ENCODE results near the gene IGSF9B.
A peak's percentile ranks its signal among the peaks of the same experiment; 100 is the strongest.

IGSF9B gene

DNA sequence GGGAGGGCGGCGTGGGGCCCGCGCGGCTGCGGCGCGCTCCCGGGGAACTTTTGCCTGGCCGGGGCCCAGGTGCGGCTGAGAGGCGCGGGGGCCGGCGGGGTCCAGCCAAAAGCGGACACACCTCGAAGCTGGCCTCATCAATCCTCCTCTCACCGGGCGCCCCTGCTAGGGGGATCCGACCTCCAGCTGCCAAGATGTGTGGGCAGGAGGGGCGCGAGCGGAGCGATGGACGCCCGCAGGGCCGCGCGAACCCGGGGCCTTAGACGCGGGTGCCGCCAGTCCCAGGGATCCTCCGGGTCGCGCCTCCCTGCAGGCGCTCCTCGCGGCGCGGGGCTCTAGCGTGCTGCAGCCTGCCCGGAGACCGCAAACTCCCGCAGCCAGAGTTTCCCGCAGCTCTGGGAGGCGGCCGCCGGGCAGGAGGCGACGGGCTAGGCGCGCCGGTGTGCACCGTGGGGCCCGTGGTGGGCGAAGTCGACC lies 785 bp downstream of the IGSF9B start:
- peak; percentile 67 for DNase-seq

DNA sequence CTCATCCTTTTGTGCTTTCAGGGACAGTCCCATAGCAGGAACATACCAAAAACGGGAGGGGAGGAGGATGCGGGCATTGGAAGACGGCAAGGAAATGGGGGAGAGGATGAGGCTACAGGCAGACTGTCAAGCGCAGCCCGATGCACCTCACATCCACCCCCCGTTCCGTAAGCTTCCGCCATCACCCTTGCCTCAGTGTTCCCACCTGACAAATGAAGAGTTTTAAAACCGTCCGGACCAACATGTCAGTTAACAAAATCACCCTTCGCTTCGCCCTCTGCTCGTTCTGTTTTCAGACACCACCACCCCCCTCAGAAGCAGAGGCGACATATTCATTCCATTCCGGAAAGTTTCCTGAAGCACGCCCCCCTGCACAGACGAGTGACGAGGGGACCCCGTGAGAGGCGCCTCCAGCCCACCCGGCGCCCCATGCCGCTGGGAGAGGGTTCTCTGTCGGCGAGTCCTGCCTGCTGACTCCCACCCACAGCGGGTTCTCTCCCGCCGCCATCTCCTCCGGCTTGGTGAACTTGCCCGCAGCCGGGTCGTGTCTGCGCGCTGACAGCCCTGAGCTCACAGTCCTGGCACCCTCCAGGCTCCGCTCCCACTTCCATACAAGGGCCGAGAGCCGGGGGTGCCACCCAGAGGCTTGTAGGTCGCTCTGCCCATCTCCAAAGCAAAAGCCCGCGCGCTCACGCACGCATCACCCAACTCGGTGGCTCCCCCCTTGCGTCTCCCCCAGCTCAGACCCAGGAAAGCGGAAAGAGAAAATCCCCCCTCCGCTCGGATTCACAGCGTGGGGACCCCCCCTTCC lies 1.5 kb downstream of the IGSF9B start:
- no peak for DNase-seq

DNA sequence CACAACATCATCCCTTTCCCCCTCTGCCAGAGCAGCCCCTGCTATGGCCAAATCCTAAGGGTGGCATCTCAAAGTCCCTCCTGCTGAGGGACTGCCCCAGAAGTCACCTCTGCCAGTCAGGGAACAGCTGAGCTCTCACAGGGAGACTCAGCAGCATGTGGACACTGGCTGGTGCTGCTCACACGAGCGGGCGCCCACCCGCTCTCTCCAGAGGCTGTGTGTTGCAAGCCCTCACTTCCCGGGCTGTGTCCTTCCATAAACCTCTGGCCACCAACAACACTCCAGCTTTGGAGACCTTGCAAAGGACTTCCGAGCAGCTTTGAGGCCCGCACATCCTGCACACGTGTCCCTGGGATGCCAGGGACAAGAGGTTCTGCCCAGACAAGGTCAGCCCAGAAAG lies 2.8 kb downstream of the IGSF9B start:
- no peak for DNase-seq

DNA sequence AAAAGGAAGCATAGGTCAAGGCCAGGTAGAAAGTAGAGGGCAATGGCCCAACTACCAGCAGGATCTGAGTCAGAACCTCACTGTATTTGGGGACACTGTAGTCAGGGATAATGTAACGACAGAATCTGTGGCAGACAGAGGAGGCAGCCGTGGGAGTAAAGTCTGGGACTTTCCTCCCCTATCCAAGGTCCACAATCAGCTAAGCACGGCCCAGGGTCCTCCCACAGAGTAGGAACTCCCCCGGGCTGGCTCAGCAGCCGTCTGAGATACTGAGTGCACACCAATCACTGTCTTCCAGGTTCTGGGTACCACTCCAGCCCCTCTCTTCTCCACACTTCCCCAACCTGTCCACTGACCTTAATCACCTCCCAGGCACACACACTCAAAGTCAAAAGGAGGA lies 3.2 kb downstream of the IGSF9B start:
- no peak for DNase-seq

DNA sequence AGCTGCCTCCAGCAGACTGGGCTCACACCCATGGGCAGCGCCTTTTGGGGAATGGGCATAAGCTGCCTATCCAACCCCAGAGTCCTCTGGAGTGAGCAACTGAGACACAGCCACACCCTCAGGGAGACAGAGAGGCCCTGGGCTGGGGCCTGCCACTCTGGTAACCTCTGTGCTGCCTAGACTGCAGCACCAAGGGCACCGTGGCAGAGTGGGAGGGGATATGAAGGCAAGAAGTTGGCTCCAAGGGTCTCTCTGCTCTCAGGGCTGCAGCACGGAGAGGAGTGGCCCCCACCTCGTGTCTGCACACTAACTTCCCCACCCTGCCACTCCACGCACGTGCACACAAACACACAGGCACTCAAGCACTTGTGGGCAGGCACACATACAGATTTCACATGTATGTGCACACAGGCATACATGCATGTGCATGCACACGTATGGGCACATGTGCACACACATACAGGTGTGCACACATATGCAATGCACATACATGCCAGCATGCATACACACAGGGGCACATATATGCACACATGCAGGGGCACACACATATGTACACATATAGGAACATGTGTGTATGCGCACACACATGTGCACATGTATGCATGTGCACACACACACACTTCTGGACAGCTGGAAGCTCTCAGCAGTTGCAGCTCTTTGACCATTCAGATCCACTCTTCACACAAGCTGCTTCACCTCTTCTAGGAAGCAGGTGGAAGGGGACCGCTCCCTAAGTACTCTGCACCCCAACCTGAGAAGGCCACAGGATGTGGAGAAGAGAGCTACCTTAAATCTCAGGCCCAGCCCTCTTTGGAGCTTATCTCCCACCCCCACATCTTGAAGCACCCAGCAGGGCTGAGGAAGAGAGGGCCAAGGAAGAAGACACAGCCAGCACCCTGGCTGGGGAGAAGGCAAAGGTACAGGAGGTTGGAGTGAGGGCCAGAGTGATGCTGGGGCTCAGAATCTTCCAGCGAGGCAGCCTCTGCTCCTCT lies 4.3 kb downstream of the IGSF9B start:
- no peak for DNase-seq

DNA sequence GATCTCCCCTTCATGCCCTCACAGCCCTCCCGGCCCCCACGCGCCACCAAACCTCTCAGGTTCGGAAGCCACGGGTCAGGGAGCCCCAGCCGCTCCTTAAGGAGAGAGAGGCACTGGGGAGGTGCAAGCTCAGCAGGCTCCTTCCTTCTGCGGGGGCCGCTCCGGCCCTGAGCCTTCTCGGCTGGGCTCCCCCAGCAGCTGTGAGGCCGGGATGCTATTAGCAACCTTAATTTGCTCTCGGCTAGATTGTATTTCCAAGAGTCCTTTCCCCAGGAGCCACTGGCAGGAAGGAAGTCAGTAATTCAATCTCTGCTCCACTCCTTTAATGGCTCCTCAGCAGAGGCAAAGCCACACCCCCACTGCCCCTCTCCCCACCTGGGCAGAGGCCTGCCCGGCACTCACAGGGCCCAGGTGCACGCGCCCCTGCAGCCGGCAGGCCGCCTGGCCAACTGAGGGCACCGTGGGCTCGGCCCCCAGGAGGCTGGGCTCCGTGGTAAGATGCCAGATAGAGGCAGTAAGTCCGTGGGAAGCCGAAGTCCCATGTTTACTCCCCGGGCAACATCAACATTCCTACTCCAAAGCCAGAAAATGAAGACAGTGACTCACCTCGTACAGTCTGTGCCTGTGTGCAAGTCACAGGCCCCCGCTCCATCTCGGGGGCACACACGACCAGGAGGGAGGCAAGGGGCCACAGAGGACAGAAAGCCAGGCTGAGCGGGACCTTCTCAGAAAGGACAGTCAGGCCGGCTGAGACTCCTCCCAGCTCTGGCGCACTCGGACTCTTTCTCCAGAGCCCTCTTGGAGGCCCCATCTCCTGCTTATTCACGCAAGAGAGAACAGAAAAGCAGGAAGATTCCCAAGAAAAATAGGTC lies 5.2 kb downstream of the IGSF9B start:
- DNase-seq, result peak; percentile 75

DNA sequence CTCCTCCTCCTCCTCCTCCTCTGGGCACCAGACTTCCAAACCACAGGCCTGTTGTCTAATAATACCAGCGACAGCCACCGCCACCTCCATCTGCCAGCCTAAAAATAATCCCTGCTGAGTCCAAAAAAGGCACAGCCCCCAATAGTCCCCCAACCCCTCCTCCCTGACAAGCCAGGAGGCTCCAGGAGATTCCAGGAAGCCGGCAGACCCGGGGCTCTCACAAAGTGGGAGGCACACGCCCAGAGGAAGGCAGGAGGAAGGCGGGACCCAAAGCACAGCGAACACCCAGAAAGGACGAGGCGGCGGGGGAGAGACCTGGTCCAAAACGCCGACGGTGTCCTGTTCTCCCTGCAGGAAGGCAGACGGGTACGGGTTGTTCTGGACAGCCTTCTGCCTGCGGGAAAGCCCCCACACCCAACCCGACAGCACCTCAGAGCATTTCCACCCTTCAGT lies 5.9 kb downstream of the IGSF9B start:
- no peak for DNase-seq

DNA sequence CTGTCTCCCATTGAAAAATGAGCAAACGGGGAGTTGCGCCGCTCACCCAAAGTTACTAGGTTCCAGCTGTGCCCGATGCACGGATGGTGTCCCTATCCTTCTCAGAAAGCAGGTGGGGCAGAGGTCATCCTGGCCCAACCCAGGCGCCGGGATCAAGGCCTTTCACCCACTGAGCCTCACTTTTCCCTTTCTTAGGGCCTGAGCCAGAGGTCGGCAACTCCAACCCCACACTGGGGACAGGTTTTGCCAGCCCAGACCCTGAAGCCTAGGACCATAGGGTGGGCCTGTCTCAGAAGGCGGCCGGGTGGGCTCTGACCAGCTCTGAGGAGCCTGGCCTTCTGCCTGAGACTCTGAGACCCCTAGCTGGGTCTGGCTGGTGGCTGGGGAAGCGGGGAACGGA lies 6.3 kb downstream of the IGSF9B start:
- DNase-seq, result no peak

DNA sequence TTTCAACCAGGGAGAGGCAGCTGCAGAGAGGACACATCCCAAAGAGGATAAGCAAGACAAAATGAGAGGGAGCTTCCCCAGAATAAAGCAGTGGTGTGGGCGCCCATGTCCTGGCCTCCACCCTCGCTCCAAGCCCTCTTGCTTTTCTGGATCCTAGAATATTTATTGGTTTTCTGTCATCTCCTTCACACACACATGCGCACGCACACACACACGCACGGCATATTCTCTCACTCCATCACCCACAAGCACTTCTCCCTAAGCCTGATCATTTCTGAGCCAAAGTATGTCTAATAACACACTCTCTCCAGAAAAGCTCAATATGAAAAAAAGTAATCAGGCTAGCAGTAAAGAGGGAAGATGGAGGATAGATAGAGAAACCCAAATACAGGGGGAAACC lies 7.6 kb downstream of the IGSF9B start:
- no peak for DNase-seq

DNA sequence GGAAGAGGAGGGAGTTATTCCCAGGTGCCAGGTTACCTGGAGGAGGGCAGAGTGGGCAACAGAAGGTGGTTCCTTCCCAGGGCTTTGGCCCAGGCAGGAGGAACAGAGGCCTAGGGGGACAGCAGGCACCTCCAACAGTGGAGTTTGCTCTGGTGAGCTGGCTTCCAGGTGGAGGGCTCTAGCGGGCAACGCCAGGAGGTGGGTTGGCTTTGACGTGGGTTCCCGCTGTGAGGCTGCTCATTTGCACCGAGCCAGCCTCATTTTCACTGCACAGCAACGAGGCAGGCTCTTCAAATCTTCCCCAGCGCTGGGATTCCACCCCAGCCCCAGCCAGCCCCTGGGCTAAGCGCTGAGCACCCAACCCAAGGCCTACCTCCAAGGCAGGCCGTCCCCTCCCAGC lies 8.1 kb downstream of the IGSF9B start:
- no peak for DNase-seq

DNA sequence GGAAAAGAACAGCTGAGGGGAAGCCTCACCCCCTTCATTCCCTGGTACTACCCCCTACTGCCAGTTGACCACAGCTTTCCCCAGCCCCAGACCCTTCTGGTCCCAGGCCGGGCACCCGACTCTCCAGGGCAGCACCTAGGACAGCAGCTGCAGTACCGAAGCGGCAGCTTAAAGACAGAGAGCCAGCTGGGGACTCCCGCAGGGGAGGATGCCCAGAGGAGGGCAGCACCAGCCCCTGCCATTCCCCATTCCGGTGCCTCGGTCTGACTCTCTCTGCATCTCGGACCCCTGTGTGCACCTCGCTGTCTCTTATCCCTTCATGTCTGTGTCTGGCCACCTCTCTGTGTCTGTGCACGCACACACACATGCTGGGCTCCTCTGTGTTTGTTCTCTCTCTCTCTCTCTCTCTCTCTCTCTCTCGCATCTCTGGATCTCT lies 9.4 kb downstream of the IGSF9B start:
- peak; percentile 72 for DNase-seq

DNA sequence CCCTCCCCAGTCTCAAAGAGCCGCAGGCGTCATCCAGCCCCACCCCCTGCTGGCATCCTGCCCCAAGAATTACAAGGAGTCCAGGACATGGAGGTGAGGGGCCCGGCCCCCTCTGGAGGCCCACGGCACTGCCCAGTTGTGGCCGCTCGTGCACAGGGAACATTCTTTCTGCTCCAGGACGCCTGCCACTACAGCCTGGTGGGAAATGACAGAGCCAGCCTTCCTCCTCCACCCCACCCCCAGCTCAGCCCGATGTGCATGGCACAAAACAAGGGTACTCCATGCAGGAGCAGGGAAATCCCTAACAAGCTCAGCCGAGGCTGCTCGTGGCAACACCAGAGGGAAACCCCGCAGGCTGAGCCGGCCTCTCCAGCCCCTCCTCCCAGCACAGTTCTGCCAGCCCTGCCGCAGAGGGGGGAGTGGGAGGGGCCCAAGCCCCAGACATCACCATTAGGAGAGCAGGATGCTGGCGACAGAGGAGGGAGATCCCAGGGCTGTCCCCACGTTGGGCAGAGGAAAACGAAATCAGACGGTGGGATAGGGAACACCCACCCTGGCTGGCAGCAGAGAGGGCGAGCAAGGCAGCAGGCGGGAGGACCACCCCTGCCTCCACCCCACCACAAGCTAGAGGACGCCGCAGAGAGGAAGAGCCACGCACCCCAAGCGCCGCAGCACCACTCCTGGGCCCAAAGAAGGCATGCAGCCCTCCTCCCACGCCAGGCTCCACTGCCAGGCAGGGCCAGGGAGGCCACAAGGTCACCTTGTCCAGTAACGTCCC lies 10.0 kb downstream of the IGSF9B start:
- peak; percentile 62 for DNase-seq

DNA sequence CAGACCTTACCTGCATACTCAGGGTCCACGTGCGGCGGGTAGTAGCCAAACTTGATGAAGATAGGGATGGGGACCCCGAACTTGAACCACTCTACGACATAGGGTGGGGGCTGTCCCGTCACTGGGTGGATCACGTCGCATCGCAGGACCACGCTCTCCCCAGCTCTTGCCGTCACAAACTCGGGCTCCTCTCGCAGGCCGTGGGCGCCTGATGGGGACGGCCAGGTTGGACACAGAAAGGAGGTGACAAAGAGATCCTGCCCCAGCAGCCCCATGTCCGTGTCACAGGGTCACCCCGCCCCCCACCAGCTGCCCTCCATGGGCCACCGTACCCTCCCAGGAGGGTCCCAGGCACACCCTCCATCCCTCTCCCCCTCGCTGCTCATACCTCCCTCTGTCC lies 10.7 kb downstream of the IGSF9B start:
- no peak for DNase-seq

DNA sequence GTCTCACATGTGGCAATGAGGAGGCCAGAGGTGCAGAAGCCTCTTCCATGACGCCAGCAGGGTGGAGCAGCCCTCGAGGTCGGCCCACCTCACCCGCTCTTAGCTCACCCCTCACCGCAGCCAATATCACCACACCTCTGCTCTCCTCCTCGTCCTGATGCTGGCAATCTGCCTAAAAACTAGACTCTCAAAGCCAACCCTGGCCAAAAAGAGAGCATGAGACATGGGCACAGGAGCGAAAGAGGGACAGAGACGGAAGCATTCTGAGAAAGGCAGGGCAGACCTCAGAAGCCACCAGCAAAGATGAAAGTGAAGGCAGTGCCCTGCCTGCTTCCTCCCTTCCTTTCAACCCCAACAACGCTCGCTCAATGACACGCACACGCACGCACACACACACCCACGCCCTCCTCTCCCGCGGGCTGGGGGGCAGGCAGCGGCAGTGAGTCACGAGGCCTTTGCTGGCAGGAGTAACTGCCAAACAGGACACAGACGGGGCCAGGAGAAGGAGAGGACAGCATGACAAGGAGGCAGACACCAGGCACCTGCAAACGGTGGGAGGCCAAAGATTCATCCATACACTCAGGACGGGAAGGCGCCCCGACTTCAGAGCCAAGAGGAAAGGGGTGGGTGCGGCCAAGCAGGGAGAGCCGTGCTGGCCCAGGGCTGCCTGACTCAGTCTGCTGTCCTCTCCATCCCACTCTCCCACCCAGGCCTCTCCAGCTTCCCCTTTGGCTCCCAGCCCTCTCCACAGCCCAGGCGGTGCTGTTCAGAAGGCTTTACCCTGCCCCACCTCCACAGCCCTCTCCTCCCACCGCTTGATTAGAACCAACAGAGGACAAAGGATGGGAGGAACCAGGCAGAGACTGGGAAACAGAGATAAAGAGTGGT lies 11.4 kb downstream of the IGSF9B start:
- no peak for DNase-seq

DNA sequence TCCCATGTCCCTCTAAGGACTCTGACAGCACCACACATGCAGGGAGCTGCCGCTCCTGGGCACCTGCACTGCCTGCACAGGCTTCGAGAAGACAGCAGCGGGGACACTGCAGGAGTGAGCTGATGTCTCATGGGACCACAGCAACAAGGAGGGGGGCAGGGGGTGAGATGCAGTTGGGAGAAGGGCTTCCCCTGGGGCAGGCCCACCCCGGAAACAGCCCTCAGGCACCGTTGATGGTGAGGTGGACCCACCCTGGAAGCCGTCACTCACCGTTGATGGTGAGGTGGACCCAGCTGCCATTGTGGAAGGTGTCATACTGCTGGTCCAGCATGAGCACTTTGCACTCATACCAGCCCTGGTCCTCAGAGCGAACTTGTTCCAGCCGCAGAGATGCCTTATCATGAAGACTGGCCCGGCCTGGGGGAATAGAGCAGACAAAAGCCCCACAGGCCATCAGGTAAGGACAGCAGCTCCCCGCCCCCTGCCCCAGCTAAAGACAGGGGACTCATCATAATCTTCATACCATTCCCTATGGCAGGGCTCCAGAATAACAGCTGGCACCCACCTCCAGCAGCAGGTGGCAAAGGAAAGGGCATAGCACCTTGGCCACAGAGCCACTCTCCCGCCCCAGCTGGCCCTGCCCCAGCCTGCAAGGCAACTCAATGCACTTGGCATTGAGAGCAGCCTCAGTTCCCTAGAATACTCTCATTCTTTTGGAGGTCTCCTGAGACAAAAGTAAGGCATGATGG lies 12.6 kb downstream of the IGSF9B start:
- DNase-seq, result no peak

DNA sequence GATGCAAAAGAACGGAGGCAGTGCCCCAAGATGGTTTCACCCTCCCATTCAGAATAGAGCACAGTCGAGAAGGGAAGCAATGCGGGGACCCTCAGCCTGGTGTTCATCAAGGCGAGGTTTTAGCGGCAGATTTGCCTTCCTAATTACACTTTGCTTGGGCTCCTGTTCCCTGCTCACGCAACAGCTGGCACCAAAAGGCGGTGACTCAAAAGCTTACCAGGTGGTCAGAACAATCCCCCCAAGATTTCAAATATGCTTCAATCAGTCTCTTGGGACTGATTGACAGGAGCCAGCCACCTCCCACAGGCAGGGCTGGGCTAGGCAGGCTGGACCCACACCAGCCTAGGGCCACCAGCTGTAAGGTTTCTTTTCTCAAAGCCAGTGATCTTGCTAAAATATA lies 14.2 kb downstream of the IGSF9B start:
- DNase-seq, result no peak

DNA sequence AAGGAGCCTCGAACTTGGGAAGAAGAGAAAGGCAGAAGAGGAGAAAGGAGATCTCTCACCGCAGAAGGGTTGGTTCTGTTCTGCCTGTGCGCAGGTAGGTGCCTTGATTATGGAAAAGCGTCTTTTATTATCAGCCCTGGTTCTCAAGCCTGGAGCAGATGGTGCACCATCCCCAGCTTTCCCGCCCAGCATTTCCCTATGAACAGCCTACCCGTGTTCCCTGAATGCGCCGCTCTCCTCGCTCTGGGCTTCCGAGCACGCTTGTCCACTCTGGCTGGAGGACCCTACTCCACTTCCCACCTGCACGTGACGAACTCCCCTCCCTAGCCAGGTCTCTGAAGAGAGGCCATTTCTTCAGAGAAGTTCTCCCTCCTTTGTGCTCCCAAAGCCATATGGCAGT lies 15.2 kb downstream of the IGSF9B start:
- no peak for DNase-seq

DNA sequence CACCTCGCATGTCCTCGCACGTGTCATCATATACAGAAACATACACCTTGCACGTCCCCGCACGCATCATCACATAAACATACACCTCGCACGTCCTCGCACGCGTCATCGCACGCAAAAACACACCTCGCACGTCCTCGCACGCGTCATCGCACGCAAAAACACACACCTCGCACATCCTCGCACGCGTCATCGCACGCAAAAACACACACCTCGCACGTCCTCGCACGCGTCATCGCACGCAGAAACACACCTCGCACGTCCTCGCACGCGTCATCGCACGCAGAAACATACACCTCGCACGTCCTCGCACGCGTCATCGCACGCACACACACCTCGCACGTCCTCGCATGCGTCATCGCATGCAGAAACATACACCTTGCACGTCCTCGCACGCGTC lies 16.7 kb downstream of the IGSF9B start:
- DNase-seq, result no peak

DNA sequence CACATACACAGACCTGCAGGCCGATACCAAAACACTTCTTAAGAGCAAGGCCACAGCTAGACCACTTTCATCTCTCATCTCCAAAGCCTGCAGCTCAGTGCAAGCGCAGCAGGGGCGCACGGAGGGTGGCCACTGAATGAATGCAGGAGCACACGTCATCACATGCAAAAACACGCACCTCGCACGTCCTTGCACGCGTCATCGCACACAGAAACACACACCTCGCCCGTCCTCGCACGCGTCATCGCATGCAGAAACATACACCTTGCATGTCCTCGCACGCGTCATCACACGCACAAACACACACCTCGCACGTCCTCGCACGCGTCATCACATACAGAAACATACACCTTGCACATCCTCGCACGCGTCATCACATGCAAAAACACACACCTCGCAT lies 17.2 kb downstream of the IGSF9B start:
- no peak for DNase-seq

DNA sequence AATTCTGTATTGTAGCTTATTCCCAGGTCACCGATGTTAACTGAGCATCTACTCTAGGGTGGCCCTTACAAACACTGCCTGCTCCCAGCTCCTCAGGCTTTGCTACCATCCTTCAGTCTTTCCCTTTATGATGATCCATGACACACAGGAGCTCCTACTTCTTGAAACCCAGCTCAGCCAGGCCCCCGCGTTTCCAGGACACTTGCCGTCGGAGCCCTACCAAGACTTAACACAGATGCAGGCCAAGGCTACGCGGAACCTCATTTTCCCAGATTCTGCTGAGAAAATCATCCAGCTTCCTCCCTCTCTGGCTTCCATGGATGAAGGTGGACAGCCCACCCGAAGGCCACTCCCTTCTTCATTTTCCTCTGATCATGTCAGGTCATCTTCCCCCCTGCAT lies 18.6 kb downstream of the IGSF9B start:
- no peak for DNase-seq
